KMS-11 (cell line): ENCODE measurements around the gene TTC28.

Source experiments
- H2AFZ ChIP-seq: fragments of 200-600 bp; sonication (generic); 2 replicates; pipeline ENCODE4 v1.6.1; 2016; ENCODE audit warnings: antibody characterized with exemption, mixed run types, low read depth
- H3K27ac ChIP-seq: fragments of 200-600 bp; sonication (generic); 2 replicates; pipeline ENCODE4 v1.6.1; 2016; ENCODE audit warnings: mild to moderate bottlenecking, mixed run types
- H3K27me3 ChIP-seq: fragments of 200-600 bp; sonication (generic); 2 replicates; pipeline ENCODE4 v1.6.1; 2017; ENCODE audit warnings: mild to moderate bottlenecking, low read depth, mixed run types, moderate library complexity; ENCODE audit not compliant: insufficient read depth
- H3K36me3 ChIP-seq: fragments of 200-600 bp; sonication (generic); 2 replicates; pipeline ENCODE4 v1.6.1; 2017; ENCODE audit warnings: mild to moderate bottlenecking, mixed run types; ENCODE audit not compliant: insufficient read depth
- H3K4me1 ChIP-seq: fragments of 200-600 bp; sonication (generic); 2 replicates; pipeline ENCODE4 v1.6.1; 2016; ENCODE audit warnings: mild to moderate bottlenecking, low read depth, mixed run types; ENCODE audit not compliant: poor library complexity, severe bottlenecking
- H3K4me2 ChIP-seq: fragments of 200-600 bp; sonication (generic); 2 replicates; pipeline ENCODE4 v1.7.0; 2016; ENCODE audit warnings: mild to moderate bottlenecking, mixed run types
- H3K4me3 ChIP-seq: fragments of 200-600 bp; sonication (generic); IDR thresholded peaks from 2 replicates; pipeline ENCODE4 v1.6.1; 2017; ENCODE audit warnings: low read depth, low read length, mixed read lengths; ENCODE audit not compliant: insufficient read depth
- H3K79me2 ChIP-seq: fragments of 200-600 bp; sonication (generic); 2 replicates; pipeline ENCODE4 v1.6.1; 2016; ENCODE audit warnings: low read depth, mixed run types; ENCODE audit not compliant: insufficient read depth
- H3K9ac ChIP-seq: fragments of 200-600 bp; sonication (generic); 2 replicates; pipeline ENCODE4 v1.6.1; 2016; ENCODE audit warnings: mild to moderate bottlenecking, mixed run types
- H4K20me1 ChIP-seq: fragments of 200-600 bp; sonication (generic); 2 replicates; pipeline ENCODE4 v1.6.1; 2016; ENCODE audit warnings: mild to moderate bottlenecking, mixed run types; ENCODE audit not compliant: insufficient read depth
- CTCF ChIP-seq: fragments of 200-600 bp; sonication (generic); conservative IDR thresholded peaks from 2 replicates; pipeline ENCODE4 v1.6.1; 2017; ENCODE audit warnings: low read depth, mild to moderate bottlenecking, antibody characterized with exemption, low read length, moderate library complexity, mixed read lengths

TTC28 gene

GRCh38 chr22:27986937-27987336, 692.7 kb downstream of the TTC28 start:
- H4K20me1 ChIP-seq = no peaks in the 10 kb centered on the region
- no peak overlapping the region for H3K4me3 ChIP-seq
- no peak overlapping the region for H3K27ac ChIP-seq
- no peak overlapping the region for H2AFZ ChIP-seq
- no peaks in the 10 kb centered on the region for H3K4me1 ChIP-seq
- no peak for TF ChIP-seq CTCF
- no peaks in the 10 kb centered on the region for H3K79me2 ChIP-seq
- no peaks in the 10 kb centered on the region for H3K36me3 ChIP-seq
- no peaks in the 10 kb centered on the region for H3K27me3 ChIP-seq
- H3K4me2 ChIP-seq = no peak overlapping the region
- H3K9ac ChIP-seq = no peak overlapping the region

GRCh38 chr22:27986459-27986858, 693.2 kb downstream of the TTC28 start:
- Histone ChIP-seq H4K20me1 (no peaks in the 10 kb centered on the region), H2AFZ (no peak overlapping the region), H3K4me1 (no peaks in the 10 kb centered on the region), H3K9ac (no peak overlapping the region), H3K27ac (no peak overlapping the region), H3K4me2 (no peak overlapping the region), H3K36me3 (no peaks in the 10 kb centered on the region), H3K27me3 (no peaks in the 10 kb centered on the region), H3K4me3 (no peak overlapping the region), H3K79me2 (no peaks in the 10 kb centered on the region)
- no peak for TF ChIP-seq CTCF

GRCh38 chr22:27985323-27986275, 694.0 kb downstream of the TTC28 start:
- Histone ChIP-seq H3K27ac (no peak overlapping the region), H3K4me2 (no peak overlapping the region), H3K9ac (no peak overlapping the region), H3K4me1 (no peaks in the 10 kb centered on the region), H3K79me2 (no peaks in the 10 kb centered on the region), H3K4me3 (no peak overlapping the region), H3K27me3 (no peaks in the 10 kb centered on the region), H2AFZ (no peak overlapping the region), H4K20me1 (no peaks in the 10 kb centered on the region), H3K36me3 (no peaks in the 10 kb centered on the region)
- TF ChIP-seq CTCF = no peak

- Histone ChIP-seq H2AFZ (no peak overlapping the region), H3K4me3 (no peak overlapping the region), H3K36me3 (no peaks in the 10 kb centered on the region), H3K4me1 (no peaks in the 10 kb centered on the region), H3K27me3 (no peaks in the 10 kb centered on the region), H3K9ac (no peak overlapping the region), H4K20me1 (no peaks in the 10 kb centered on the region), H3K79me2 (no peaks in the 10 kb centered on the region), H3K4me2 (no peak overlapping the region), H3K27ac (no peak overlapping the region)
- no peak for TF ChIP-seq CTCF
These were observed 694.9 kb downstream of the TTC28 start for GRCh38 chr22:27984723-27985122.
